Fibroblast of lung (primary cell): ENCODE data around the gene DNAJC24. TPM values are rescaled to one million over a fixed set of nuclear protein-coding genes. Genes with fewer than 3 reads are reported as not detected.
A peak's percentile ranks its signal among the peaks of the same experiment; 100 is the strongest.
"Not testable (repeated sequence)": the region's sequence is repeated elsewhere in the genome, so short reads cannot be mapped to it uniquely, and the experiment has no call there.

ENCODE experiments used
- DNase-seq, 2 donors: peaks; one replicate each; pipeline versions ENCODE4 v3.0.0 to v3.0.0-alpha.2; 2010; ENCODE audit warnings: low read depth in 2 of 2
- H2AFZ ChIP-seq: 2 replicates; pipeline ENCODE4 v1.5.1; 2012; ENCODE audit warnings: low read length, control low read depth, inconsistent platforms
- H3K27ac ChIP-seq: 2 replicates; pipeline ENCODE4 v1.5.1; 2011; ENCODE audit warnings: low read length, control low read depth; ENCODE audit not compliant: insufficient read depth
- H3K27me3 ChIP-seq: 2 replicates; pipeline ENCODE4 v1.5.1; 2011; ENCODE audit warnings: mild to moderate bottlenecking, low read length; ENCODE audit not compliant: control insufficient read depth, insufficient read depth
- H3K36me3 ChIP-seq: 2 replicates; pipeline ENCODE4 v1.5.1; 2011; ENCODE audit warnings: low read length; ENCODE audit not compliant: control insufficient read depth, insufficient read depth
- H3K4me1 ChIP-seq: 2 replicates; pipeline ENCODE4 v1.5.1; 2011; ENCODE audit warnings: low read length; ENCODE audit not compliant: control insufficient read depth, insufficient read depth; ENCODE audit errors: extremely low read depth
- H3K4me2 ChIP-seq: 2 replicates; pipeline ENCODE4 v1.5.1; 2011; ENCODE audit warnings: low read length, control low read depth; ENCODE audit not compliant: insufficient read depth; ENCODE audit errors: extremely low read depth
- H3K4me3 ChIP-seq, 4 experiments: fragments of 200-600 bp in 1 of 4; sonication (generic) in 1 of 4; replicated peaks in 1 of 4; 2 replicates each; pipeline ENCODE4 v1.5.1; 2011 to 2016; ENCODE audit warnings: low read length in 4 of 4, low read depth in 3 of 4, mild to moderate bottlenecking in 3 of 4, control low read depth in 2 of 4, inconsistent platforms in 1 of 4, mixed read lengths in 1 of 4; ENCODE audit not compliant: insufficient read depth in 1 of 4; ENCODE audit errors: control extremely low read depth in 1 of 4
- H3K79me2 ChIP-seq: 2 replicates; pipeline ENCODE4 v1.5.1; 2012; ENCODE audit warnings: mild to moderate bottlenecking, low read length, inconsistent platforms; ENCODE audit not compliant: control insufficient read depth, insufficient read depth
- H3K9ac ChIP-seq: 2 replicates; pipeline ENCODE4 v1.5.1; 2011; ENCODE audit warnings: mild to moderate bottlenecking, low read length, control low read depth; ENCODE audit not compliant: insufficient read depth
- H3K9me3 ChIP-seq: 2 replicates; pipeline ENCODE4 v1.5.1; 2012; ENCODE audit warnings: low read depth, low read length; ENCODE audit not compliant: control insufficient read depth, insufficient read depth
- H4K20me1 ChIP-seq: 2 replicates; pipeline ENCODE4 v1.5.1; 2011; ENCODE audit warnings: low read length; ENCODE audit not compliant: control insufficient read depth, insufficient read depth; ENCODE audit errors: extremely low read depth
- EZH2 ChIP-seq: IDR thresholded peaks from 2 replicates; pipeline ENCODE4 v1.5.1; 2012; ENCODE audit warnings: low read length, control low read depth, mild to moderate bottlenecking; ENCODE audit errors: missing control alignments
- polyA minus RNA-seq: library from RNA; depleted of rRNA, polyadenylated mRNA; stranded (reverse); fragments of >200 nt; gene quantifications from 2 replicates; pipeline ENCODE4 v1.2.3, GENCODE V29; 2011; ENCODE audit warnings: low replicate concordance
- polyA plus RNA-seq, 2 donors: library from polyadenylated mRNA; depleted of rRNA in 1 of 2; stranded (reverse) in 1 of 2; unstranded in 1 of 2; fragments of >200 nt; gene quantifications; 2 replicates each; pipeline ENCODE4 v1.2.1, GENCODE V29; 2011 to 2012; ENCODE audit warnings: missing spikeins in 1 of 2
- total RNA-seq: library from RNA; depleted of rRNA; stranded (reverse); fragments of >200 nt; gene quantifications from 2 replicates; pipeline ENCODE4 v1.2.1, GENCODE V29; 2014
- TF ChIP-seq, protein P1 (sequence below), 2 donors: IDR thresholded peaks in 1 of 2; conservative IDR thresholded peaks in 1 of 2; 1 replicate in 1 of 2; 2 replicates in 1 of 2; pipeline ENCODE4 v1.5.1; 2011 to 2012; ENCODE audit warnings: low read length in 2 of 2, control low read depth in 1 of 2, inconsistent platforms in 1 of 2, low read depth in 1 of 2, mild to moderate bottlenecking in 1 of 2

The DNAJC24 gene
- total RNA-seq (14.6 and 19.2 TPM in 2 replicates), polyA plus RNA-seq (11.2 and 13.3 TPM in 2 replicates), polyA minus RNA-seq (2.6 and 3.1 TPM in 2 replicates)
- 8.6 and 9.7 TPM in 2 replicates for polyA plus RNA-seq (2012)

DNA sequence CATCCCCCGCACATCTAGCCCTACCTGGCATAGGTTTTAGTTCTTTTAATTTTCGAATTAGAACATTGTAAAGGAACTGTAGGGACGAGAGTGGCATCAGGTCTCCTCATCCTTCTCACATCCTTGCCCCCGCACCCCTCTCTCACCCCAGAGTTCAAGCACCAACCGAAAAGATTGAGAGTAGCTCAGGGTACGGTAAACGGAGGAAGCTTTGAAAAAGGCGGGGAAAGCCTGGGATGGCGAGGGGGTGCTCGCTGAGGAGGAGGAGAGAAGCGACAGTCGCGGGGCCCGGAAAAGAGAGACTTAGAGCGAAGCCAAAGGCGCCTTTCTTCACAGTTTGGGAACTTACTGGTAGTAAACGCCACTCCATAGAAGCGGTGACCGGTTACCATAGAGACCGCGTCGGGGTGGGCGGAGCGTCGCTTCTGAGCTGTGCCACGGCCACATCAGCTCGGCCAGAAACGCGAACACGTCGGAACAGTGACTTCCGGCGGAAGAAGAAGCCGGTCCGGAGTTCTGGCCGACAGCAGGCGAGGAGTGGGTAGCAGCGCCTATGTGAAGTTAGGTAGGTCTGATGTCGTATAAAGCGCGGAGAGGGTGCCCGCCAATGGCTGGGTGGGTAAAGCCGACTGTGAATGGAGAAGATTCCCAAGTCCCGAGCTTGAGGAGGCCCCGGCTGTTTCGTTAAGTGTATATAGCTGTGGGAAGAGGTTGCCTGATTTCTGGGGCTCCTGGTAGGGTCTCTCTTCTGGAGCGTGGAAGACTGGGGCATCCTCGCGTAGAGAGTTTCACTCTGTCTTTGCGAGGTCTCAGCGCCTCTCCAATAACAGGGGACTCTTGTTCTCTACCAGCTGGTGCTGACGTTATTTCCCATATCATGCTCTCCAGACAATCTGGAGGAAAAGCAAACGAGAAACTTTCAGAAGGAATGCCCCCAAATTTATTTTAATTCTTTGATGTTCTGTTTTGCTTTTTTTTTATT lies at the start of gene DNAJC24, which contains the start of gene DCDC1:
DNAJC24 (plus strand) TSS at position 513 of the 982 bp plus-strand sequence. CDS start 889 bp downstream, outside the sequence.
DCDC1 (minus strand) TSS at position 392 of the 982 bp plus-strand sequence. CDS start 41,459 bp downstream, outside the sequence.
- Histone ChIP-seq H2AFZ (peak within 1 kb of the TSS; percentile 98), H3K27me3 (no peaks in the 10 kb centered on the region), H3K79me2 (peaks cover 5% of the 10 kb centered on the region), H3K9ac (peak within 1 kb of the TSS; percentile 85), H3K9me3 (no peaks in the 10 kb centered on the region), H3K4me2 (peak within 1 kb of the TSS; percentile 83), H3K4me1 (no peaks in the 10 kb centered on the region), H4K20me1 (no peaks in the 10 kb centered on the region), H3K4me3 (peak within 1 kb of the TSS; percentile 85 to 96 (median 91)), H3K36me3 (no peaks in the 10 kb centered on the region), H3K27ac (peak within 1 kb of the TSS; percentile 83)
- DNase-seq, result peak; percentile 93
- TF ChIP-seq EZH2, result no peak
- TF ChIP-seq, protein P1, sequence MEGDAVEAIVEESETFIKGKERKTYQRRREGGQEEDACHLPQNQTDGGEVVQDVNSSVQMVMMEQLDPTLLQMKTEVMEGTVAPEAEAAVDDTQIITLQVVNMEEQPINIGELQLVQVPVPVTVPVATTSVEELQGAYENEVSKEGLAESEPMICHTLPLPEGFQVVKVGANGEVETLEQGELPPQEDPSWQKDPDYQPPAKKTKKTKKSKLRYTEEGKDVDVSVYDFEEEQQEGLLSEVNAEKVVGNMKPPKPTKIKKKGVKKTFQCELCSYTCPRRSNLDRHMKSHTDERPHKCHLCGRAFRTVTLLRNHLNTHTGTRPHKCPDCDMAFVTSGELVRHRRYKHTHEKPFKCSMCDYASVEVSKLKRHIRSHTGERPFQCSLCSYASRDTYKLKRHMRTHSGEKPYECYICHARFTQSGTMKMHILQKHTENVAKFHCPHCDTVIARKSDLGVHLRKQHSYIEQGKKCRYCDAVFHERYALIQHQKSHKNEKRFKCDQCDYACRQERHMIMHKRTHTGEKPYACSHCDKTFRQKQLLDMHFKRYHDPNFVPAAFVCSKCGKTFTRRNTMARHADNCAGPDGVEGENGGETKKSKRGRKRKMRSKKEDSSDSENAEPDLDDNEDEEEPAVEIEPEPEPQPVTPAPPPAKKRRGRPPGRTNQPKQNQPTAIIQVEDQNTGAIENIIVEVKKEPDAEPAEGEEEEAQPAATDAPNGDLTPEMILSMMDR (conservative IDR thresholded peaks at IDR 0.05 in 1 of 2, IDR thresholded peaks at IDR 0.05 in 1 of 2; ENCODE audit: low read depth in 1 of 2, low read length in 2 of 2), result no peak

DNA sequence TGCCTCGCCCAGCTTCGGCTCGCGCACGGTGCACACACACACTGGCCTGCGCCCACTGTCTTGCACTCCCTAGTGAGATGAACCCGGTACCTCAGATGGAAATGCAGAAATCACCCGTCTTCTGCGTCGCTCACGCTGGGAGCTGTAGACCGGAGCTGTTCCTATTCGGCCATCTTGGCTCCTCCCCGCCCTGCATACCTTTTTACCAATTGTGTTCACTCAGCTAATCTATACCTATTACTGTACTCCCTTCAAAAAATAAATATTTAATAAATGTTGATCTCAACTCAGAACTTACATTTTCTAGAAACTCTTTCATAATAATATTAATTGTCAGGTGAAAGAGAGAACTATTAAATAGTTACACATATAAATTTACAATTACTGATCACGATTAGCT lies 48.2 kb upstream of the DNAJC24 start:
- not testable (repeated sequence) for H3K9me3 ChIP-seq, H2AFZ ChIP-seq, H3K9ac ChIP-seq, H4K20me1 ChIP-seq, H3K27ac ChIP-seq, DNase-seq, H3K4me1 ChIP-seq, H3K36me3 ChIP-seq, H3K27me3 ChIP-seq, H3K4me2 ChIP-seq, H3K4me3 ChIP-seq, H3K79me2 ChIP-seq

- no peaks in the 10 kb centered on the region for H3K4me1 ChIP-seq
- no peak overlapping the region for H2AFZ ChIP-seq
- no peaks in the 10 kb centered on the region for H3K36me3 ChIP-seq
- no peak overlapping the region for H3K27ac ChIP-seq
- H3K4me2 ChIP-seq, result no peak overlapping the region
- no peaks in the 10 kb centered on the region for H3K79me2 ChIP-seq
- H3K27me3 ChIP-seq, result no peaks in the 10 kb centered on the region
- DNase-seq, result no peak
- H3K4me3 ChIP-seq, result no peak overlapping the region
- H4K20me1 ChIP-seq, result no peaks in the 10 kb centered on the region
- TF ChIP-seq, protein P1 (conservative IDR thresholded peaks at IDR 0.05 in 1 of 2, IDR thresholded peaks at IDR 0.05 in 1 of 2; ENCODE audit: low read depth in 1 of 2, low read length in 2 of 2), result no peak
- TF ChIP-seq EZH2, result no peak
- H3K9me3 ChIP-seq, result no peaks in the 10 kb centered on the region
- no peak overlapping the region for H3K9ac ChIP-seq
Measured at GRCh38 chr11:31323145-31323544, 46.5 kb upstream of the DNAJC24 start.
